GM12892 (cell line): Measurements from ENCODE around the gene FAM111A.

ENCODE experiments used
- POLR2A ChIP-seq: IDR thresholded peaks from 2 replicates; pipeline ENCODE4 v1.6.1; 2011; ENCODE audit warnings: low read depth, low read length, control low read depth
- TAF1 ChIP-seq: IDR thresholded peaks from 2 replicates; pipeline ENCODE4 v1.6.1; 2011; ENCODE audit warnings: low read depth, mild to moderate bottlenecking, control low read depth, low read length, borderline replicate concordance

GRCh38 chr11:59173964-59174663 is 31.5 kb downstream of the FAM111A start:
- TF ChIP-seq TAF1 (no peak), POLR2A (peak; percentile 46; the same call in 1 of the 2 replicates)
